IMR-90 (cell line): ENCODE measurements around the gene PRDM1.

Source experiments
- BHLHE40 ChIP-seq: fragments of 150-350 bp; IDR thresholded peaks from 2 replicates; pipeline ENCODE4 v1.6.1; 2016; ENCODE audit warnings: mild to moderate bottlenecking, low read depth, low read length
- CEBPB ChIP-seq: IDR thresholded peaks from 2 replicates; pipeline ENCODE4 v1.6.1; 2012; ENCODE audit warnings: low read depth, low read length, improper control_type of control experiment
- CTCF ChIP-seq: conservative IDR thresholded peaks from 2 replicates; pipeline ENCODE4 v1.5.1; 2012; ENCODE audit warnings: mild to moderate bottlenecking, low read depth, low read length, improper control_type of control experiment
- FOS ChIP-seq: fragments of 150-350 bp; IDR thresholded peaks from 2 replicates; pipeline ENCODE4 v1.6.1; 2016; ENCODE audit warnings: low read depth, low read length
- MAFK ChIP-seq: IDR thresholded peaks from 2 replicates; pipeline ENCODE4 v1.6.1; 2012; ENCODE audit warnings: low read depth, low read length, improper control_type of control experiment
- MXI1 ChIP-seq: IDR thresholded peaks from 2 replicates; pipeline ENCODE4 v1.6.1; 2012; ENCODE audit warnings: low read depth, mild to moderate bottlenecking, low read length, moderate library complexity, borderline replicate concordance
- POLR2A ChIP-seq: IDR thresholded peaks from 2 replicates; pipeline ENCODE4 v1.6.1; 2012; ENCODE audit warnings: mild to moderate bottlenecking, low read depth, low read length
- RAD21 ChIP-seq: IDR thresholded peaks from 2 replicates; pipeline ENCODE4 v1.6.1; 2012; ENCODE audit warnings: low read length, improper control_type of control experiment
- RCOR1 ChIP-seq: IDR thresholded peaks from 2 replicates; pipeline ENCODE4 v1.6.1; 2012; ENCODE audit warnings: mild to moderate bottlenecking, low read length, improper control_type of control experiment; ENCODE audit not compliant: insufficient replicate concordance
- RFX5 ChIP-seq: IDR thresholded peaks from 2 replicates; pipeline ENCODE4 v1.8.0; 2012; ENCODE audit warnings: low read depth, mild to moderate bottlenecking, low read length, moderate library complexity

DNA sequence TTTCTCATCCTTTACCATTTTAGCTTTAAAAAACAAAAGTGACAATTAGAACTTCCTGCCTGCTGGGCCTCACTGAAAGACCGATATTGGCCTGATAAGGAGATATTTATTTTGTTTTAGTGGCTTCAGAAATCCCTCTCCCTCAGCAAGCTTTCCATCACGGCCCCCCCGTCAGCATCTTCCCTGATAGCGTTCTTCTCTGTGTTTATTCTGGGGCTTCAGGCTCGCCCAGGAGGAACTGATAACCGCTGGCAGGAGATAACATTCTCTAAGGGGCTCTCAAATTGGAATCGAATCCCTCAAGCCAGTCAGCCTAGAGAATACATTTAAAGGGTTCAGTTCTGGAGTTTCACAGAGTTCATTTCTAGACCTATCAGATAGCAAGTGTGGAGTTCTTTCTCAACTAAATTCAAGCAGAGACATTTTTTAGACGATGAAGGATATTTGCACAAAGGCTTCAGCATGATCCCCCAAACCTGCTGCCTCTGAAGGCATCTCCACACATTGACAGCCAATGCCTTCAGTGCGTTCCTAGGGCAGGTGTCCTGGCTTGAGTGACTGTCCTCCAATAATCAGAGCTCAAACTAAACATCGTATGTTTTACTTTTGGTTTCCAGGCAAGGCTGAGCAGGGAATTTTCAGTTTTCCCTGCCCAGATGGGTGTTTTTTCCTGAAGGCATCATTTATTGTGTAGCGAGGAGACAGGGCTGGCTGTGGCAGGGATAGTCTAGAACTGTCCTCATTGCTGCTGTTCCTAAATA lies 17.0 kb downstream of the PRDM1 start:
- TF ChIP-seq RFX5 (no peak), CTCF (no peak), RAD21 (no peak), POLR2A (no peak), MAFK (no peak), FOS (no peak), MXI1 (no peak), RCOR1 (no peak), BHLHE40 (no peak), CEBPB (no peak)
